ENCODE results near the gene ATP8B4. TPM values are rescaled to one million over a fixed set of nuclear protein-coding genes. Genes with fewer than 3 reads are reported as not detected.

The ATP8B4 gene
- total and polyA plus RNA-seq, 2 donors (not counting 1 experiment from before 2014, with no cell fraction given): 0.42 TPM; not detected in 1

GRCh38 chr15:49918121-49918520 lies 200.9 kb downstream of the ATP8B4 start:
- Mint-ChIP-seq H3K27me3 (no peaks in the 10 kb centered on the region), H3K27ac (no peak overlapping the region), H3K4me1 (no peaks in the 10 kb centered on the region), H3K9me3 (ENCODE audit: insufficient read depth) (peaks cover 2% of the 10 kb centered on the region), H3K4me3 (no peak overlapping the region)
- no peaks in the 10 kb centered on the region for H3K9me3 ChIP-seq (ENCODE audit: control extremely low read depth in 1 of 3, control insufficient read depth in 2 of 3, insufficient read depth in 1 of 3, low read length in 2 of 3)
- H3K4me3 ChIP-seq (ENCODE audit: control extremely low read depth in 1 of 5, extremely low read depth in 1 of 5, insufficient read depth in 1 of 5, low read depth in 2 of 5, low read length in 4 of 5): no peak overlapping the region
- ChIA-PET POLR2A (no interaction called here), CTCF (no interaction called here)
- WGBS (ENCODE audit: insufficient coverage): no CpG with 5 or more reads among the region's 1 CpG
- H3K9ac ChIP-seq (ENCODE audit: low read length): no peak overlapping the region
- no peaks in the 10 kb centered on the region for H3K36me3 ChIP-seq (replicated peaks in 1 of 2; ENCODE audit: control extremely low read depth in 1 of 2, control insufficient read depth in 1 of 2, extremely low read depth in 1 of 2, insufficient read depth in 2 of 2, low read length in 1 of 2)
- no peak overlapping the region for H3K4me2 ChIP-seq (replicated peaks; ENCODE audit: low read depth, low read length, poor library complexity, severe bottlenecking)
- ATAC-seq (ENCODE audit: low read depth): no peak
- no peak overlapping the region for H3K27ac ChIP-seq (ENCODE audit: low read length in 2 of 2)
- H3K27me3 ChIP-seq (replicated peaks in 1 of 4; ENCODE audit: control extremely low read depth in 1 of 4, control insufficient read depth in 3 of 4, insufficient read depth in 4 of 4, low read length in 3 of 4): no peaks in the 10 kb centered on the region
- H2AFZ ChIP-seq (ENCODE audit: insufficient read depth, low read depth, low read length, poor library complexity, severe bottlenecking): no peak overlapping the region
- intact Hi-C loops (cut with micrococcal nuclease): no loop called here
- TF ChIP-seq EZH2 (IDR thresholded peaks at IDR 0.05; ENCODE audit: borderline replicate concordance, insufficient read depth, low read depth, low read length, poor library complexity, severe bottlenecking) (no peak), CTCF (IDR thresholded peaks at IDR 0.05) (no peak)
- H3K79me2 ChIP-seq (ENCODE audit: control insufficient read depth, insufficient read depth, low read length): no peaks in the 10 kb centered on the region
- no peak for DNase-seq
- H3K4me1 ChIP-seq (ENCODE audit: control insufficient read depth in 2 of 2, insufficient read depth in 2 of 2, low read length in 2 of 2): no peaks in the 10 kb centered on the region
- no peaks in the 10 kb centered on the region for H4K20me1 ChIP-seq (ENCODE audit: control insufficient read depth, insufficient read depth, low read length, poor library complexity, severe bottlenecking)

- Histone ChIP-seq H3K4me2 (replicated peaks; ENCODE audit: low read depth, low read length, poor library complexity, severe bottlenecking) (no peak overlapping the region), H2AFZ (ENCODE audit: insufficient read depth, low read depth, low read length, poor library complexity, severe bottlenecking) (no peak overlapping the region), H3K4me1 (ENCODE audit: control insufficient read depth in 2 of 2, insufficient read depth in 2 of 2, low read length in 2 of 2) (no peaks in the 10 kb centered on the region), H3K4me3 (ENCODE audit: control extremely low read depth in 1 of 5, extremely low read depth in 1 of 5, insufficient read depth in 1 of 5, low read depth in 2 of 5, low read length in 4 of 5) (no peak overlapping the region), H3K27me3 (replicated peaks in 1 of 4; ENCODE audit: control extremely low read depth in 1 of 4, control insufficient read depth in 3 of 4, insufficient read depth in 4 of 4, low read length in 3 of 4) (no peaks in the 10 kb centered on the region), H3K79me2 (ENCODE audit: control insufficient read depth, insufficient read depth, low read length) (no peaks in the 10 kb centered on the region), H4K20me1 (ENCODE audit: control insufficient read depth, insufficient read depth, low read length, poor library complexity, severe bottlenecking) (no peaks in the 10 kb centered on the region), H3K36me3 (replicated peaks in 1 of 2; ENCODE audit: control extremely low read depth in 1 of 2, control insufficient read depth in 1 of 2, extremely low read depth in 1 of 2, insufficient read depth in 2 of 2, low read length in 1 of 2) (no peaks in the 10 kb centered on the region), H3K9me3 (ENCODE audit: control extremely low read depth in 1 of 3, control insufficient read depth in 2 of 3, insufficient read depth in 1 of 3, low read length in 2 of 3) (no peaks in the 10 kb centered on the region), H3K27ac (ENCODE audit: low read length in 2 of 2) (no peak overlapping the region), H3K9ac (ENCODE audit: low read length) (no peak overlapping the region)
- TF ChIP-seq EZH2 (IDR thresholded peaks at IDR 0.05; ENCODE audit: borderline replicate concordance, insufficient read depth, low read depth, low read length, poor library complexity, severe bottlenecking): no peak
- TF ChIP-seq CTCF (IDR thresholded peaks at IDR 0.05): no peak
- H3K9me3 Mint-ChIP-seq (ENCODE audit: insufficient read depth): peaks cover 2% of the 10 kb centered on the region
- POLR2A ChIA-PET: no interaction called here
- H3K4me3 Mint-ChIP-seq: no peak overlapping the region
- WGBS (ENCODE audit: insufficient coverage): no CpG with 5 or more reads among the region's 2 CpGs
- intact Hi-C loops (cut with micrococcal nuclease): no loop called here
- no peak for DNase-seq
- H3K27me3 Mint-ChIP-seq: no peaks in the 10 kb centered on the region
- no peak overlapping the region for H3K27ac Mint-ChIP-seq
- no peak for ATAC-seq (ENCODE audit: low read depth)
- no peaks in the 10 kb centered on the region for H3K4me1 Mint-ChIP-seq
- CTCF ChIA-PET: no interaction called here
Measured at GRCh38 chr15:49916998-49917397, 202.0 kb downstream of the ATP8B4 start.

All from B cell (primary cell).